Measurements from ENCODE around the gene CEP70.
"Not testable (repeated sequence)": the region's sequence is repeated elsewhere in the genome, so short reads cannot be mapped to it uniquely, and the experiment has no call there.

The CEP70 gene

DNA sequence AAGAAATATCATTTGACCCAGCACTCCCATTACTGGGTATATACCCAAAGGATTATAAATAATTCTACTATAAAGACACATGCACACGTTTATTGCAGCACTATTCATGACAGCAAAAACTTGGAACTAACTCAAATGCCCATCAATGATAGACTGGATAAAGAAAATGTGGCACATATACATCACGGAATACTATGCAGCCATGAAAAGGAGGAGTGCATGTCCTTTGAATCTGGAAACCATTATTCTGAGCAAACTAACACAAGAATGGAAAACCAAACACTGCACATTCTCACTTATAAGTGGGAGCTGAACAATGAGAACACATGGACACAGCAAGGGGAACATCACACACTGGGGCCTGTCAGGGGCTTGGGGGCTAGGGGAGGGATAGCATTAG lies 27.8 kb downstream of the CEP70 start:
- not testable (repeated sequence) for H3K18ac ChIP-seq (ENCODE audit: low read length); DNase-seq; H3K4me1 ChIP-seq (ENCODE audit: control insufficient read depth in 1 of 2, insufficient read depth in 2 of 2, low read length in 2 of 2); H3K14ac ChIP-seq (ENCODE audit: low read length); H3K4ac ChIP-seq (ENCODE audit: low read depth, low read length); H2AFZ ChIP-seq (ENCODE audit: insufficient read depth, low read length, poor library complexity); H4K8ac ChIP-seq (ENCODE audit: low read depth, low read length); H3K9ac ChIP-seq (ENCODE audit: low read length); H3K27ac ChIP-seq (ENCODE audit: low read depth, low read length); H3K23ac ChIP-seq (ENCODE audit: low read length); H3K4me2 ChIP-seq (ENCODE audit: low read length); H2BK5ac ChIP-seq (ENCODE audit: low read depth, low read length, poor library complexity); H3K27me3 ChIP-seq (ENCODE audit: insufficient read depth, low read length); H3K4me3 ChIP-seq (ENCODE audit: low read depth, low read length); H3K79me2 ChIP-seq (ENCODE audit: control insufficient read depth, insufficient read depth, low read length, poor library complexity); H2BK12ac ChIP-seq (ENCODE audit: low read length); H4K91ac ChIP-seq (ENCODE audit: low read depth, low read length); H3K9me3 ChIP-seq (ENCODE audit: insufficient read depth, low read depth, low read length); H3K79me1 ChIP-seq (ENCODE audit: low read length); H4K12ac ChIP-seq (ENCODE audit: low read depth, low read length); H2AK5ac ChIP-seq (ENCODE audit: low read length); H2BK120ac ChIP-seq (ENCODE audit: insufficient read depth, low read length, poor library complexity); H3K36me3 ChIP-seq (ENCODE audit: control insufficient read depth in 1 of 2, insufficient read depth in 2 of 2, low read length in 2 of 2)
- WGBS (ENCODE audit: extremely low coverage, insufficient coverage, insufficient read length): no CpG with 5 or more reads among the region's 2 CpGs

DNA sequence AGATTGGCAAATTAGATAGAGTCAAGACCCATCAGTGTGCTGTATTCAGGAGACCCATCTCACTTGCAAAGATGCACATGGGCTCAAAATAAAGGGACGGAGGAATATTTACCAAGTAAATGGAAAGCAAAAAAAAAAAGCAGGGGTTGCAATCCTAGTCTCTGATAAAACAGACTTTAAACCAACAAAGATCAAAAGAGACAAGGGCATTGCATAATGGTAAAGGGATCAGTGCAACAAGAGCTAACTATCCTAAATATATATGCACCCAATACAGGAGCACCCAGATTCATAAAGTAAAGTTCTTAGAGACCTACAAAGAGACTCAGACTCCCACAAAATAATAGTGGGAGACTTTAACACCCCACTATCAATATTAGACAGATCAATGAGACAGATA lies 31.2 kb downstream of the CEP70 start:
- not testable (repeated sequence) for H3K14ac ChIP-seq (ENCODE audit: low read length); H3K23ac ChIP-seq (ENCODE audit: low read length); H3K79me2 ChIP-seq (ENCODE audit: control insufficient read depth, insufficient read depth, low read length, poor library complexity); H3K4me3 ChIP-seq (ENCODE audit: low read depth, low read length); H2BK5ac ChIP-seq (ENCODE audit: low read depth, low read length, poor library complexity); H3K4me2 ChIP-seq (ENCODE audit: low read length); H3K27me3 ChIP-seq (ENCODE audit: insufficient read depth, low read length); H4K12ac ChIP-seq (ENCODE audit: low read depth, low read length); H4K8ac ChIP-seq (ENCODE audit: low read depth, low read length); H2AFZ ChIP-seq (ENCODE audit: insufficient read depth, low read length, poor library complexity); H3K4me1 ChIP-seq (ENCODE audit: control insufficient read depth in 1 of 2, insufficient read depth in 2 of 2, low read length in 2 of 2); H2AK5ac ChIP-seq (ENCODE audit: low read length); H4K91ac ChIP-seq (ENCODE audit: low read depth, low read length); H2BK12ac ChIP-seq (ENCODE audit: low read length); H3K79me1 ChIP-seq (ENCODE audit: low read length); H3K18ac ChIP-seq (ENCODE audit: low read length); H3K9ac ChIP-seq (ENCODE audit: low read length); H2BK120ac ChIP-seq (ENCODE audit: insufficient read depth, low read length, poor library complexity); DNase-seq; H3K9me3 ChIP-seq (ENCODE audit: insufficient read depth, low read depth, low read length); H3K36me3 ChIP-seq (ENCODE audit: control insufficient read depth in 1 of 2, insufficient read depth in 2 of 2, low read length in 2 of 2); H3K27ac ChIP-seq (ENCODE audit: low read depth, low read length); H3K4ac ChIP-seq (ENCODE audit: low read depth, low read length)
- no CpG with 5 or more reads among the region's 1 CpG for WGBS (ENCODE audit: extremely low coverage, insufficient coverage, insufficient read length)

DNA sequence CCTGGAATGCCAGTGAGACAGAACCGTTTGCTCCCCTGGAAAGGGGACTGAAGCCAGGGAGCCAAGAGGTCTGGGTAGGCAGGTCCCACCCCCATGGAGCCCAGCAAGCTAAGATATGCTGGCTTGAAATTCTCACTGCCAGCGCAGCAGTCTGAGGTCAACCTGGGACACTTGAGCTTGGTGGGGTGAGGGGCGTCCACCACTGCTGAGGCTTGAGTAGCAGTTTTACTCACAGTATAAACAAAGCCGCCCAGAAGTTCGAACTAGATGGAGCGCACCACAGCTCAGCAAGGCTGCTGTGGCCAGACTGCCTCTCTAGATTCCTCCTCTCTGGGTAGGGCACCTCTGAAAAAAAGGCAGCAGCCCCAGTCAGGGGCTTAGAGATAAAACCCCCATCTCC lies 33.6 kb downstream of the CEP70 start:
- Histone ChIP-seq H3K79me1 (ENCODE audit: low read length) (no peaks in the 10 kb centered on the region), H3K36me3 (ENCODE audit: control insufficient read depth in 1 of 2, insufficient read depth in 2 of 2, low read length in 2 of 2) (peaks cover 1 to 4% of the 10 kb centered on the region in 2 experiments), H3K4me3 (ENCODE audit: low read depth, low read length) (no peak overlapping the region), H2AFZ (ENCODE audit: insufficient read depth, low read length, poor library complexity) (no peak overlapping the region), H3K27ac (ENCODE audit: low read depth, low read length) (no peak overlapping the region), H2BK12ac (ENCODE audit: low read length) (no peak overlapping the region), H3K4me1 (ENCODE audit: control insufficient read depth in 1 of 2, insufficient read depth in 2 of 2, low read length in 2 of 2) (no peaks in the 10 kb centered on the region), H2BK5ac (ENCODE audit: low read depth, low read length, poor library complexity) (no peak overlapping the region), H3K23ac (ENCODE audit: low read length) (no peak overlapping the region), H3K79me2 (ENCODE audit: control insufficient read depth, insufficient read depth, low read length, poor library complexity) (no peaks in the 10 kb centered on the region), H4K12ac (ENCODE audit: low read depth, low read length) (no peak overlapping the region), H3K14ac (ENCODE audit: low read length) (no peak overlapping the region), H3K9me3 (ENCODE audit: insufficient read depth, low read depth, low read length) (peaks cover 6% of the 10 kb centered on the region), H3K4me2 (ENCODE audit: low read length) (no peak overlapping the region), H3K9ac (ENCODE audit: low read length) (no peak overlapping the region), H4K8ac (ENCODE audit: low read depth, low read length) (no peak overlapping the region), H4K91ac (ENCODE audit: low read depth, low read length) (no peak overlapping the region), H3K4ac (ENCODE audit: low read depth, low read length) (no peak overlapping the region), H2BK120ac (ENCODE audit: insufficient read depth, low read length, poor library complexity) (no peak overlapping the region), H3K18ac (ENCODE audit: low read length) (no peak overlapping the region), H3K27me3 (ENCODE audit: insufficient read depth, low read length) (no peaks in the 10 kb centered on the region), H2AK5ac (ENCODE audit: low read length) (no peak overlapping the region)
- WGBS (ENCODE audit: extremely low coverage, insufficient coverage, insufficient read length): no CpG with 5 or more reads among the region's 6 CpGs
- DNase-seq: no peak

DNA sequence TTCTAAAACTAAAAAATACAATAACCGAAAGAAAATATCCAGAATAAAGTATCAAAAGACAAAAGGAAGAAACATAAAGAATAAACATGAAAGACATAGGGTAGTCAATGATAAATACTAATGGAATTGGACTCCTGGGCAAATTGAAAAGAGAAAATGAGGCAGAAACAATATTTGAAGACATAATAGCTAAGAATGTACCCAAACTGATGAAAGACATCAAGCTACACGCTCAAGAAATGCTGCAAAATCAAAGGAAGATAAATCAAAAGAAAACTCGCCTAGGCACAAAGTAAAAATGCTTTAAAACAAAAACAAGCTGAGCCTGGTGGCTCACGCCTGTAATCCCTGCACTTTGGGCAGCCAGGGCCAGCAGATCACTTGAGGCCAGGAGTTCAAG lies 34.9 kb downstream of the CEP70 start:
- Histone ChIP-seq H3K18ac (ENCODE audit: low read length) (no peak overlapping the region), H2AK5ac (ENCODE audit: low read length) (no peak overlapping the region), H2BK5ac (ENCODE audit: low read depth, low read length, poor library complexity) (no peak overlapping the region), H3K36me3 (ENCODE audit: control insufficient read depth in 1 of 2, insufficient read depth in 2 of 2, low read length in 2 of 2) (peaks cover 1 to 4% of the 10 kb centered on the region in 2 experiments), H2BK120ac (ENCODE audit: insufficient read depth, low read length, poor library complexity) (no peak overlapping the region), H3K27me3 (ENCODE audit: insufficient read depth, low read length) (no peaks in the 10 kb centered on the region), H4K91ac (ENCODE audit: low read depth, low read length) (no peak overlapping the region), H3K27ac (ENCODE audit: low read depth, low read length) (no peak overlapping the region), H3K9ac (ENCODE audit: low read length) (no peak overlapping the region), H3K4me2 (ENCODE audit: low read length) (no peak overlapping the region), H3K79me1 (ENCODE audit: low read length) (no peaks in the 10 kb centered on the region), H3K79me2 (ENCODE audit: control insufficient read depth, insufficient read depth, low read length, poor library complexity) (no peaks in the 10 kb centered on the region), H3K14ac (ENCODE audit: low read length) (no peak overlapping the region), H2BK12ac (ENCODE audit: low read length) (no peak overlapping the region), H4K12ac (ENCODE audit: low read depth, low read length) (no peak overlapping the region), H3K4me1 (ENCODE audit: control insufficient read depth in 1 of 2, insufficient read depth in 2 of 2, low read length in 2 of 2) (no peaks in the 10 kb centered on the region), H3K23ac (ENCODE audit: low read length) (no peak overlapping the region), H4K8ac (ENCODE audit: low read depth, low read length) (no peak overlapping the region), H2AFZ (ENCODE audit: insufficient read depth, low read length, poor library complexity) (no peak overlapping the region), H3K4me3 (ENCODE audit: low read depth, low read length) (no peak overlapping the region), H3K9me3 (ENCODE audit: insufficient read depth, low read depth, low read length) (peaks cover 6% of the 10 kb centered on the region), H3K4ac (ENCODE audit: low read depth, low read length) (no peak overlapping the region)
- no peak for DNase-seq
- WGBS (ENCODE audit: extremely low coverage, insufficient coverage, insufficient read length): no CpG with 5 or more reads among the region's 4 CpGs

Data from trophoblast cell (in vitro differentiated cells and primary cell).